ENCODE data around the gene POLR3B.

- TF ChIP-seq POLR2A (IDR thresholded peaks at IDR 0.05): no peak
- no peak for TF ChIP-seq CTCF (IDR thresholded peaks at IDR 0.05)
Observed at GRCh38 chr12:106327309-106327869, 30.2 kb upstream of the POLR3B start.
